Measurements from ENCODE around the gene SPSB4.

SPSB4 gene

DNA sequence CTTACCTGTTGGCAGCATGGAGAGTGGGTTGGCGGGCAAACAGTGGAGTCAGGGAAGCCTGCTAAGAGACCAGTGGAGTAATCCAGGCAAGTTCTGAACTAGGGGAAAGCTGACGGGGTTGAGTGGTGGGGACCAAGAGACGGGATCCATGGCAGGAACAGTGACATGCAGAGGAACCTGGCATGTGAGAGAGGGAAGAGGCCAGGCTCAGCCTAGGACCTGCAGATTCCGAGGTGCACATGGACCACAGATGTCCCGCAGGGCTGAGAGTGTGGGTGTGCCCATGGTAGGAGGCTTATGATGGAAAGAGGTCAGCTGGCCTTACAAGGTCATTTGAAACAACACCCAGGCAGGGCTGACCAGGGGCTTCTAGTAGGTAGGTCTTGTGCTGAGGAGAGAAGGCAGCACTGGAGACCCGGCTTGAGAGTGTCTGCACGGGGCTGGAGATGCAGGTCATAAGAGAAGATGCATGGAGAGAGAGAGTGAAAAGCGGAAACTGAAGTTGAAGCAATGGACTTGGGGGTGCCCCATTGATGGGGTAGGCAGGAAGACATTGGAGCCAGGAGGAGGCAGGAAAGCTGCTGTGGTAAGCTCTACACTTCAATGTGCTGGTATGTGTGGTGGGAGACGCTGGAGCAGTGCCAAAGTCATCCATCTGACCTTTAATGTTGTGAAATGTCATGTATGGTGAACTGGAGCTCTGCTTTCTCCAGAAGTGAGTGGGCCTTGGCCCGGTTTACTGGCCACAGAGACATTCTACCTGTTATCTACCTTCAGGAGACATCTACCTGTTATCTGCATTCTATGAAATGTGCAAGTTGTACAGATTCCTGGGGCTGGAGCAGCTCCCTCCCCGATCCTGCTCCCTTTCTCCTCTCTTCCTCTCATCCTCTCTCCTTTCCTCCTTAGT is 4.6 kb downstream of the SPSB4 start:
- no peak for DNase-seq

DNA sequence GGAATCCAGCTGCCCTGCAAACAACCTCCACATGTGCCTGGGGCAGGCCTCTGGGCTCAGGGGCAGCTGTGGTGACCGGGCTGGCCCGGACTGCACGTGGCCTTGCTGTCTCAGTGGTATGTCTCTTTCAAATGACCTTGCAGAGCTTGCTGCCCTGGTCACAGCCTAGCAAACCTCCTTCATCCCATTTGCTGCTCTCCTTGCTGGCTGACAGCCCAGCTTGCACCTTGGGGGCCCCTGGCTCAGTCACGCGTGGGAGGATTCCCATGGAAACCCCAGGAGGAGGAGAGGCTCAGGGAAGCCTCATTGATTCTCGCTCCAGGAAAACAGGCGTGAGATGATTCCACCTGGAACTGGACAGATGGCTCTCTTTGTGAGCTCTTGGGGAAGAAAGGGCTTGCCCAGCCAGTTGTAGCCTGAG is 5.6 kb downstream of the SPSB4 start:
- peak in 1 of 2 experiments; percentile 10 for DNase-seq

DNA sequence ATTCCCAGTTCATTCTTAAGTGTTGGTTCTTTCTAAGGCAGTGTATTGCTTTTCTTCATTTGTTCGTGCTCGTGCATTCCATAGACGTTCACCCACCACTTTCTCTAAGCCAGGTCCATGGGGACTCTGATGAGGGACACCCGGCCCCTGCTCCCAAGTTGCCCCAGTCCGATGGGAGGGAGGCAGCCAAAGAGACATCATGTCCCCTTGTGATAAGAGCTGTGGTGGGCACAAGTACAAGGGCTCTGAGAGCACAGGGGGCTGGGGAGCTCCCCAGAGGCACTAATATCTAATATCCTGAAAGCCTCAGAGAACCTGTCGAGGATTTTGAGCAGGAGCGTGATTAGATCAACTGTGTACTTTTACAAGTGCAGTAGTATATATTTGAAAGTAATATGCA is 6.3 kb downstream of the SPSB4 start:
- no peak for DNase-seq

DNA sequence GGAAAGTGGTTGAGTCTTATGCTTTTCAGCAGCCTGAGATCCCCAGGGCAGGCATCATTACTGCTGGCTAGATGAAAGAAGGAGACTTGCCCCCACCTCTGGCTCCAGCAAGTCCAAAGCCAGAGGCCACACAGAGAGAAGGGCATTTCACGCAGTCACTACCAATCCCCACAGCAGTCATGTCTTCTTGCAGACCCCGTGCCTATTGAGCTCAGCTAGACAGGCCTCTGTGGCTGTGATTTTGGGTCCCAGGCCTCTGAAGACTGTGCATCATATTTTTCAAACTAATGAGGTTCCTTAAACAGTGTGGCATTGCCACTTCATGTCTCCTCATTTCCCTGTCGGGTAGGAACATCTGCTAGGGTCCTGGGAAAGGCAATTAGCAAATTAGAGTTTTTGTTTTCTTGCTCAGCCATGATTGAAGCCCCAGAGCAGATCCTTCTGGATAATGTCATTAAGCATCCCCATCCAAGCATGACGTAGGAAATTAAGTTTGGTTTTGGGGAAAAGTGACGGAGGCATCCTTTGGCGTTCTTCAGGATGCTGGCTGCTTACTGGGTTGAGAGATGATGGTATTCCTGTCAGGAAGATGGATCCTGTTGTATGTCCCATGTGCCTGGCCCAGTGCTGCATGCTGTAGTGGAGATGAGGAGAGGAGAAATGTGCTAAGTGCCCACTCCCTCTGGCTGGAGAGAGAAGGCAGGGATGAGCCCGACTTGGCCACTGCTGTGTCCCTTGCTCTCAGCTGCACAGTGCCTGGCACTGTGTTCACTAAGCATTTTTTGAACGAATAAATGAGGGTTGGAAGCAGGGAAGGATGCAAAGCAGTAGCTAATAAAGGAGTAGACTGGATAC is 7.0 kb downstream of the SPSB4 start:
- no peak for DNase-seq

DNA sequence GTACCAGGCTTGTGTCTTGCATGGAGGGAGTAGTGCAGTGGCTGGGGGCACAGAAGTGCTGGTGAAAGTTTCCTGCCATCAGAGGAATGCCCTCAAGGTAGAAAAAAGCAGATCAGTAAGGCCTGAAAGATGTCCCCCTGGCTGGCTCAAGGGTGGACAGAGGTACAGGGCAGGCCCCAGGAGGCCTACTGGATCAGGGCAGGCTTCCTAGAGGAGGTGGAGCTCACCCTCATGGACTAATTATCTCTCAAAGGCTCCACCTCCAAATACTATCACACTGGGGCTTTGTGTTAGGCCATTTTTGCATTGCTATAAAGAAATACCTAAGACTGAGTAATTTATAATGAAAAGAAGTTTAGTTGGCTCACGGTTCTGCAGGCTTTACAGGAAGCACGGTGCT is 7.8 kb downstream of the SPSB4 start:
- no peak for DNase-seq

DNA sequence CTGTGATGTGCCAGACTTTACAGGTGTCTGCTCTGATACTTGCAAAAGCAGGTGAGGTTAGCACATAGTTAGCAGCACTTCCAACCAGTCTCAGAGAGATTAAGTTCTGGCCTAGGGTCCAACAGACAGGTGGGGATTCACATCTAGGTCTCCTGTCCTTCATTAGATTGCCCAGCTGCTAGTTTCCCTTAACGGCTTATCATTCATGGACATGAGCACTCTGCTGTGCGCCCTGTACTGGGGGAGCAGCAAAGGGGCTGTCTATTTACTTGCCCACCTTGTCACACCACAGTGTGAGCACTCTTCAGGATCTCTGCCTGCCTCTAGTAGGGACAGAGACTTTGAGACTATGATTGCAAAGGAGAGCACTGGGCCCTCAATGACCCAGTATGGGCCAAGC is 8.7 kb downstream of the SPSB4 start:
- no peak for DNase-seq

DNA sequence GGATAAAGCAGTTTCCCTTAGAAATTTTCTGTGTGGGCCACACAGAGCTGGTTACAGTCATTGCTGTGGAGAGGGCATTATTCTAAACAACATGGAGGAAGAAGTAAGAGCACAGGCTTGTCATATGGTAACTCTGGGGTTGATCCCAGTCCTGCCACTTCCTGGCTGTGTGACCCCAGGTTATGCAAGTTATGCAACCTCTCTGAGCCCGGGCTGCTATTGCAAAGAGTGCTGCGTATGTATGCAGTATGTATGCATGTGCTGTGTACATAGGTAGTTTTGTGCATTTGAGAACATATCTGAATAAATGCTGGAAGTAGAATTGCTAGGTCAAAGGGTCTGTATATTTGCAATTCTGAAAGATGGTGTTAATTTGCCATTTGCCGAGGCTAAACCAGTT is 9.2 kb downstream of the SPSB4 start:
- no peak for DNase-seq

DNA sequence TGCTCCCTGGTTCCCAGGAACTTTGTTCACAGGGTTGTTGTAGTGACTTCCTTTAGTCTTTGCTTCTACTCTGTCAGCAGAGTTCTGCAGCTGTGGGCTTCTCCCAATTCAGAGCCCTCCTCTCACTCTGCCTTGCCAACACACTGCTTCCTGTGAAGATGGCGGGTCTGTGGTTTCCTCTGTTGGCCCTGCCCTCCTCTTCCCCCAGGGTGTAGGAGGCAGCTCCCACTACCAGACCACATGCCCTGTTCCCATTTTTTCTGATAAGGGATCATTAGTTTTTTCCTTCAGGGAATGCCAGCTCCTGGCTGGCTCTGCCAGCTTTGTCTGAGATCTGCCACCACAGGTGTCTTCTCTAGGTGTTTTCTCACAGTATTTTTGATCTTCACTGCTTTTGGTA is 12.7 kb downstream of the SPSB4 start:
- DNase-seq, result no peak

DNA sequence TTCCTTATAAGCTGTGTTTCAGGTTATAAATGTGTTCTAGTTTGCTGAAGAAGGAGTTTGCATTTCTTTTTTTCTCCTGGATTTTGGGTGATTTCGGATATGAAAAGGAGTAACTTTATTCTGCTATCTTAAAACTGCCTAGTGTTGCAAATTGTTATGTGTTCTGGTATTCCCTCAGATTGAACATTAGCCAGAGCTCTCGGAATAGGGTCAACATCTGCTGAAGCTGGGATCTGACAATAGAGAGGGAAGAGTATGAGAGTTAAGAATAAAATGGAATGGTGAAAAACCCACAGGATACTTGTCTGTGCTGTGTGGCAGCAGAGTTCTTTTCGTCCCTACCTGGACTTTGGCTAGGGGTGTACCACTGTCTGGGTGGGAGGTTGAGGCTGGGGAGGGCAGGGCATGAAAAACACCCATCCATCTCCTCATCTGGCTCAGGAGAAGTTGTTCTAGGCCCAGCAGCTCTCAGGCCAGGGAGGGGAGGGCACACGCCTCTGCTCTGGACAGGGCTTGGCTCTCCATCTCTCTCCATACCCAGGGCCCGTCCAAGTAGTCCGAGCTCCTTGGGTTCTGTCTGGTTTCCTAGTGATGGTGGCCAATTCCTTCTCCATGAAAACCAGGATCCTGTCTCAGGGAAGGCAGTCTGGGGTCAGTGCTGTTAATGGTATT is 13.2 kb downstream of the SPSB4 start:
- no peak for DNase-seq

DNA sequence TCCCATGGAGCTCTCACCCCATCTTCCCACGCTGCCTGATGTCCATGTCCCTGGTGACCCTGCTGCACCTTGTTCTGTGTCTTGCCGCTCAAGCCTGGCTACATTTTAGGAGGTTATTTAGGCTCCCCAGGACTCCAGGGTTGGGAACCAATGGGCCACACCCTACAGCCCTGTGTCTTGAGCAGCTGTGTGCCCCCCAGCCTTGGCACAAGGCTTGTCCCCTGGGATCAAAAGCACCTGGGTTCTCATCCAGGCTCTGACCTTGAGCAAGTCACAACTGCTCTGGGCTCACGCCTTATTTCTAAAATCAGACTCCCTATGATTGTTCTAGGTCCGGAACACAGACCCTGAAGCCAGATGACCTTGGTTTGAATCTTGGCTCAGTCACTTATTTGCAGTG is 14.1 kb downstream of the SPSB4 start:
- DNase-seq, result no peak

DNA sequence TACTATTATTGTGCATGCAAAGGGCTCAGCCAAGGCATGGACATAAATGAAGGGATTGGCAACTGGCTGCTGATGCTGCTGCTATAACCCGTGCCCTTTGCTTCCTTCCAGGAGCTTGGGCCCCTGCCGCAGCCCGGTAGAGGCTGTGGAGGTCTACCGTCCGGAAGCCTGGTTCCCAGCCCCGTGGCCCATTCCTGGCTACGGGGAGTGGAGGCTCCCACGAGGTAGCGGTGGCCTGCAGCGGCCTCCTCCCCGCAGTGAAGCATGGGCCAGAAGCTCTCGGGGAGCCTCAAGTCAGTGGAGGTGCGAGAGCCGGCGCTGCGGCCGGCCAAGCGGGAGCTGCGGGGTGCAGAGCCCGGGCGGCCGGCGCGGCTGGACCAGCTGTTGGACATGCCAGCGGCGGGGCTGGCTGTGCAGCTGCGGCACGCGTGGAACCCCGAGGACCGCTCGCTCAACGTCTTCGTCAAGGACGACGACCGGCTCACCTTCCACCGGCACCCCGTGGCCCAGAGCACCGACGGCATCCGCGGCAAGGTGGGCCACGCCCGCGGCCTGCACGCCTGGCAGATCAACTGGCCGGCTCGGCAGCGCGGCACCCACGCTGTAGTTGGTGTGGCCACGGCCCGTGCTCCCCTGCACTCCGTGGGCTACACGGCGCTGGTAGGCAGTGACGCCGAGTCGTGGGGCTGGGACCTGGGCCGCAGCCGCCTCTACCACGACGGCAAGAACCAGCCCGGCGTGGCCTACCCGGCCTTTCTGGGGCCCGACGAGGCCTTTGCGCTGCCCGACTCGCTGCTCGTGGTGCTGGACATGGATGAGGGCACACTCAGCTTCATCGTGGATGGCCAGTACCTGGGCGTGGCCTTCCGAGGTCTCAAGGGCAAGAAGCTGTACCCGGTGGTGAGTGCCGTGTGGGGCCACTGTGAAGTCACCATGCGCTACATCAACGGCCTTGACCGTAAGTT is 15.0 kb downstream of the SPSB4 start:
- DNase-seq, result no peak

DNA sequence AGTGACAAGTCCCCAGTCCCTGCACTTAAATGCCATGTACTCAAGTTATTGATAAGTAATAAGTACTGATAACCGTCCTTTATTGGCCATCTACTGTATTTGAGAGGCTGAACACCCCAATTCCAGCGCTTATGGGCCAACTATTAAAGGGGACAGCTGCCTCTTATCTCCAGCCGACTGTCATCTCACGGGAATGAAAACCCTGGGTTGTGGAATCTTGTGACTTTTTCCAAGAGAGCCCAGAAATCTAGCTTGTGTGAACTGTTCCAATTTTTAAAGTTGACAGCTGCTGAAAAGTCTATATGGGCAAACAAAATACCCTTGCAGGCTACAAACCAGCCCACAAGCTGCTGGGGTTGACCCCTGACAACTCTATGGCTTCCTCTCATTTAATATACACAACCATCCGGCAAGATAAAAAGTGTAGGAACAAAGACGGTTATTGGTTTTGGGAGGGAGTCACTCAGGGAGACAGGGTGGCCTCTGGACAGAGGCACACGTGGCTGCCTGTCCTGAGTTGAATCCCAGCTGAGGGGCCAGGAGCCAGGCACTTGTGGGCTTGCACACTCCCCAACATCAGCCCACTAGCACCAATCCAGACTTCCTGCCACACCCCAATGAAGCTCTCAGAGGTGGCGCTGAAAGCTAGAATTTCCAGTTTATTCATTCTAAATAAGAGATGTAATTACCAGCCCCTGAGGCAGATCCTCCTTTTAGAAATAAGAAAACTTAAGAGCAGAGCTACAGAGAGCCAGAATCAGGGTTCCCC is 16.2 kb downstream of the SPSB4 start:
- DNase-seq, result no peak

DNA sequence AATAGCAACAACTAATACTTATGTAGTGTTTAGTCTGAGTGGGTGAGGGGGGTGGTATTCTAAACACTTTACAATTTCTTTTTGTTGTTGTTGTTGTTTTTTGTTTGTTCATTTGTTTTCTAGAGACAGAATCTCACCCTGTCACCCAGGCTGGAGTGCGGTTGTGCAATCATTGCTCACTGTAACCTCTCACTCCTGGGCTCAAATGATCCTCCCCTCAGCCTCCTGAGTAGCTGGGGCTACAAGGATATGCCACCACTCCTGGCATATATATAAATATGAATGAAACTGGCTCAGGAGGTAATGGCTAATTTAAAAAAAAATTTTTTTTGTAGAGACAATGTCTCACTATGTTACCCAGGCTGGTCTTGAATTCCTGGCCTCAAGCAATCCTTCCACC is 19.1 kb downstream of the SPSB4 start:
- DNase-seq, result no peak

DNA sequence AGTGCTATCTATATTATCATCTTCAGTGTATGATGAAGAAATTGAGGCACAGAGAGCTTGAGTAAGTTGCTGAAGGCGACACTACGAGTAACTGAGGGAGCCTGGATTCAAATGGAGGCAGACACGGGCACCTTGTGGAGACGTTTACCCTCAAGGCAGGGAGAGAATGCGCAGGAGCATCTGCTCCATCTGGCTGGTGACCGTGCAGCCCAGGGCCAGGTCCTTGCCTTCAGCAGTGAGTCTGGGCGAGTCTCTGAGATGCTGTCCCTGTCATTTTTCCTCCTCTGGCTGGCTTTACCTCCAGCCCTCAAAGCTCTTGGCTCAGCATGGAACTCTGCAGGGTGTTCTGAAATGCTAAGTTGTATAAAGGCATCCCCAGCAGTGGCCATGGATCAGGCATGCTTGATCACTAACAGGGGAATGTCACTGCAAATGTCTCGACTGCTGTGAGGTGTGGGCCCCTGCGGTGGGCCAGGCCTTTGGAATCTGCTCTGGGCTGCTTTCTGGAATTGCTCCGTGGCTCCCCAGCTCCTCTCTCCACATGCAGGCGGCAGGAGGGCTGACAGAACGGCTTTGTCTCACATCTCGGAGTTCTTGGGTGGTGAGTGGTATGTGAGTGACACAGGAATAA is 19.7 kb downstream of the SPSB4 start:
- DNase-seq, result no peak

DNA sequence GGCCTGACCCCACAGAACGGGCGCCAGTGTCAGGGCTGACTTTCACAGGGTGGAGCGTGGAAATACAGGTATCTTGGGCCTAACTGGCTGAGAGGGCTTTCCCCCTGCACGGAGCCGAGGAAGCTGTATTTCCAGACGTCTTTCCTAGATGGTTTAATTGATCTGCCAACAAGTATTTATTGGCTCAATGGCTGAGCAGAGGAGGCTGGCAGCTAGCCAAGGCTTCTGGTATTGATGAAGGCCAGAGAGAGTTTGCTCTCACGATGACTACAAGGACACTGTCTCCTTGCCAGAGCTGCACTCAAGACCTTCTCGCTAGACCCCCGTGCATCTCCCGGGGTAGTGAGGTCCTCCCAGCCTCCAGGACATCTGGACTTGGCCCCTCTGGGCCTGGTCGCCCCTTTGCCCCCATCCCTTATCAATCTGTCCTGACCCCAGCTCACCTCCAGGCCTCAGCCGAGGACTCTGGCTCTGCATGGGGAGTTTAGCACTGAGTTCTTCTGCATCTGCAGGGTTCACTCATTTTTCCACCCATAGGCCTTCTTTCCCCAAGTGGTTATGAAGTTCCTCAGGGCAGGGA is 20.6 kb downstream of the SPSB4 start:
- DNase-seq, result no peak

DNA sequence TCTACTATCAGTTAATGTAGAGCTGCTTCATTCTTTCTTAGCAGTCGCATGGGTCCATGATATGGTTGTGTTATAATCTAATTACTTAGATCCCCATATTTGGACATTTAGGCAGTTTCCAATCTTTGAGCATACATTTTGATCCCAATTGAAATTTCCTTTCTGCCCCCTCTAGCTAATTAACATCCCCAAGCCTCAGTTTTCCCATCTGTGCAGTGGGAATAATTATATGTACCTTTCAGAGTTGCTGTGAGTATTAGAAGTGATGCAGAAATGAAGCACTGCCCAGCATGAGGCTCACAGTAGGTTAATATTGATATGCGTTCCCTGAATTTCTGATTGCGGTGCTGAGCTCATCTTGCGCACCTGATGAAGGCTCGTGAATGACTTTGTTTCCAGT is 21.8 kb downstream of the SPSB4 start:
- DNase-seq, result no peak

DNA sequence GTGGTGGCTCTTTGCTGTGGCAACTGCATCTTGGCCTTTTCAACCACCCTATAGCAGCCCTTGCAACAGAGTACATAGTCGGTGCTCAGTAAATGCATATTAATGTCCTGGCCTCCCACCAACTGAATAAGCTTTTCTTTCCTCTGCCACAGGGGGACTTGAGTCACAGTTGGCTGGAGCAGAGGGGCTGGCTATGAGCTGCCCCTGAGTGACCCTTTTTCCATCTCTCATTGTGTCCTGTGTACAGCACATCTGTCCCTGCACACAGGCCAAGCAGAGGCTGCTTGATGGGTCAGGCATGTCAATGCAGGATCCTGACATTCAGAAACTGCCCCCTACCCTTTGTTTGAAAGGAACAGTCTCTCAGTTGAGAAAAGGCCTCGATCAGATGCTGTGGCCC is 22.4 kb downstream of the SPSB4 start:
- no peak for DNase-seq

DNA sequence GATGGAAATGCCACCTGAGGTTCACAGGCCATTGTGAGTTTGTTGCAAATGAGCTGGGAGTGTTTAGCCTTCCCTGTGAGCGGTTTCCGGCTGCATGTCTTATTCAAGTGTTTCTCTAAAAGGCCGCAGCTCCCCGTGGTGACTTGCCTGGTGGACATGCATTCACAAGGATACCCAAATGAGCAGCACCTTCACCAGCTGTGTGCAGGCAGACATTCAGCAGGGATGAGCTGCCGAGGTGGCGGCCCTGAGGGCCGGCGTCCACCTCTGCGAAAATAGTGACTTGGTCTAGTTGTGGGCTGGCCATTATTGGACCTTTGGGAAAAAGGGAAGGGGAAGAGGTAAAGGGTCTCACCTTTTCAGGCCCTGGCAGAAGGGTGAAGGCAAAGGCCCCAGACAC is 23.4 kb downstream of the SPSB4 start:
- DNase-seq, result no peak

DNA sequence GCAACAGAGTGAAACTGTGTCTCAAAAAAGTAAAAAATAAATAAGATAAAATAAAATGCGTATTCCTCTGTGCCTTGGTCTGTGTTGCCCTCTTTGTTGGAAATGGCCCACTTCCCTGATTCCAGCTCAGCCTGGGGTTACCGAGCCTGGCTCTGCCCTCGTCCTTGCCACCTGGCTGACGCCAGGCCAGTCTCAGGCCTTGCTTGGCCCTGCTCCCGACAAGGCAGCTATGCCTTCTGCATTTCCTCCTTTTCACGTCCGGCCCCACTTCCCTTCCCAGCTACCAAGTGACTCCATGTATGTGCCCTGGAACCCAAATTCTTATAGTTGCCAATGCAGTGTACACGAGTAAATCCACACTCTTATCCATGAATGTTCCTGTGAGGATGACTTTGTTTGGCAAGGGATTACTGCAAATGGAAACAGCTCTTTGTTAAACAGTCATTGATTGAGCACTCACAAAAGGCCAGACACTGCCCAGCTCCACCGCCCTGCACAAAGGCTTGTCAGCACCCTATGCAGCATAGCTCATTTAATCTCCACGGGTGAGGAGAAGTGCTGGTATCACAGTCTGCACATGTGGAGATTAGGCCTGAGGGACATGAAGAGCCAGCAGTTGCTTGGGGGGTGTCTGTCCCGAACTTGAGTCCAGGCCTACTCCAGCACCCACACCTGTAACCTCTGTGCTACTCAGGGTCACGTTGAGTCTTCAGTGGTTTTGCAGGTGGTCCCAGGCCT is 25.1 kb downstream of the SPSB4 start:
- peak in 1 of 2 experiments; percentile 30 for DNase-seq
